SU-DHL-6 (cell line): ENCODE results near the gene ETFB.

Experiments used
- EZH2phosphoT487 ChIP-seq: fragments of 200-600 bp; sonication (generic), shearing (Covaris generic); conservative IDR thresholded peaks from 2 replicates; pipeline ENCODE4 v1.6.1; 2018; ENCODE audit warnings: mild to moderate bottlenecking, antibody characterized with exemption, low read length, moderate library complexity, mixed read lengths
- TF ChIP-seq, protein P1 (sequence below): fragments of 200-600 bp; sonication (generic); IDR thresholded peaks from one replicate; pipeline ENCODE4 v1.5.1; 2017; ENCODE audit warnings: antibody characterized with exemption, mild to moderate bottlenecking, low read length, moderate library complexity; ENCODE audit not compliant: insufficient read depth, poor library complexity, severe bottlenecking

DNA sequence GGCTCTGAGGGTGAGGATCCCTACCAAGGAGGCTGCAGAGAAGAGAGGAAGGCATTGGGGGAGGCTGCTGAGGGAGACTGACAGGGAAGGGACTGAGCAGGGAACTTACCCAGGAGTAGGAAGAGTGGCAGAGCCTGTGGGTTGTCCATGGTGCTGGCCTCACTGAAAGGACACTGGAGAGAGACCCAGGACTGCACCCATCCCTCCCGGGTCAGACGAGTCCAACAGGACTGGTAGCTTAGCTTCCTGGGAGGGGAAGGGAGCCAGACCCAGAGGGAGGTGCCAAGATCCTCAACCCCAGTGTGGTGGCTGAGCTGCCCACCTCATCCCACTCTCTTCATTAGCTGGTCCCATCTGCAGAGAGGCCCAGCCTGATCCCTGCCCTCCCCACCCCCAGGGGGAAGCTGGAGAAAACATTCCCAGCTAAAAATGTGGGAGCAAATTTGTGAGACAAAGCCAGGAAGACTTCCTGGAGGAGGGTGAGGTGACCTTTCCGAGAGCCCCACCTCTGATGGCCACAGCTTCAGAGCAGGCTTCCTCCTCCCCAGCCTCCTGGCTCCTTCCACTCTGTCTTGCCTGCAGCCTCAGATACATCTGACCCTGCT is 24.1 kb downstream of the ETFB start, which contains the start of gene VSIG10L:
- TF ChIP-seq, protein P1, sequence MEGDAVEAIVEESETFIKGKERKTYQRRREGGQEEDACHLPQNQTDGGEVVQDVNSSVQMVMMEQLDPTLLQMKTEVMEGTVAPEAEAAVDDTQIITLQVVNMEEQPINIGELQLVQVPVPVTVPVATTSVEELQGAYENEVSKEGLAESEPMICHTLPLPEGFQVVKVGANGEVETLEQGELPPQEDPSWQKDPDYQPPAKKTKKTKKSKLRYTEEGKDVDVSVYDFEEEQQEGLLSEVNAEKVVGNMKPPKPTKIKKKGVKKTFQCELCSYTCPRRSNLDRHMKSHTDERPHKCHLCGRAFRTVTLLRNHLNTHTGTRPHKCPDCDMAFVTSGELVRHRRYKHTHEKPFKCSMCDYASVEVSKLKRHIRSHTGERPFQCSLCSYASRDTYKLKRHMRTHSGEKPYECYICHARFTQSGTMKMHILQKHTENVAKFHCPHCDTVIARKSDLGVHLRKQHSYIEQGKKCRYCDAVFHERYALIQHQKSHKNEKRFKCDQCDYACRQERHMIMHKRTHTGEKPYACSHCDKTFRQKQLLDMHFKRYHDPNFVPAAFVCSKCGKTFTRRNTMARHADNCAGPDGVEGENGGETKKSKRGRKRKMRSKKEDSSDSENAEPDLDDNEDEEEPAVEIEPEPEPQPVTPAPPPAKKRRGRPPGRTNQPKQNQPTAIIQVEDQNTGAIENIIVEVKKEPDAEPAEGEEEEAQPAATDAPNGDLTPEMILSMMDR: no peak
- TF ChIP-seq EZH2phosphoT487: no peak
